ENCODE measurements around the gene LAPTM5. TPM values are rescaled to one million over a fixed set of nuclear protein-coding genes. Genes with fewer than 3 reads are reported as not detected.

The LAPTM5 gene
- total RNA-seq, 4 donors from 2014 or later, result 8.9 to 75.4 (median 40.4) TPM

- no peaks in the 10 kb centered on the region for H3K4me1 ChIP-seq
- 84 to 90% methylated on average over 3 to 6 of the region's 6 CpGs for WGBS, 2 donors (ENCODE audit: low coverage in 1 of 2)
- H3K4me3 ChIP-seq, result no peak overlapping the region
- TF ChIP-seq CTCF (IDR thresholded peaks at IDR 0.05), result no peak
- no peak for TF ChIP-seq EP300 (IDR thresholded peaks at IDR 0.05)
- TF ChIP-seq POLR2AphosphoS5 (IDR thresholded peaks at IDR 0.05), result no peak
- TF ChIP-seq POLR2A (IDR thresholded peaks at IDR 0.05), result no peak
- H3K27ac ChIP-seq, result no peak overlapping the region
- no peaks in the 10 kb centered on the region for H3K9me3 ChIP-seq
- H3K27me3 ChIP-seq, result peaks cover 7% of the 10 kb centered on the region
- H3K36me3 ChIP-seq, result peaks cover 0 to 5% of the 10 kb centered on the region in 2 donors
- ATAC-seq, result no peak
Observed at GRCh38 chr1:30735668-30736498, 21.7 kb downstream of the LAPTM5 start.

- H3K4me1 ChIP-seq, result peaks cover 0 to 4% (median 0%) of the 10 kb centered on the region in 3 donors
- H3K9me3 ChIP-seq, result no peaks in the 10 kb centered on the region
- WGBS, 2 donors (ENCODE audit: low coverage in 1 of 2), result 85% methylated on average over 5 of the region's 6 CpGs; no CpG with 5 or more reads in 1 of the 2 donors
- H3K27me3 ChIP-seq, result peaks cover 7% of the 10 kb centered on the region
- no peak overlapping the region for H3K4me3 ChIP-seq
- no peak overlapping the region for H3K27ac ChIP-seq
- H3K36me3 ChIP-seq, result peaks cover 0 to 5% of the 10 kb centered on the region in 2 donors
- no peak for ATAC-seq
- TF ChIP-seq POLR2A (IDR thresholded peaks at IDR 0.05), result no peak
- no peak for TF ChIP-seq CTCF (IDR thresholded peaks at IDR 0.05)
- no peak for TF ChIP-seq EP300 (IDR thresholded peaks at IDR 0.05)
- TF ChIP-seq POLR2AphosphoS5 (IDR thresholded peaks at IDR 0.05), result no peak
Observed at GRCh38 chr1:30735124-30735523, 22.4 kb downstream of the LAPTM5 start.

- Histone ChIP-seq H3K27me3 (peaks cover 7% of the 10 kb centered on the region), H3K27ac (no peak overlapping the region), H3K4me1 (peaks cover 0 to 8% (median 0%) of the 10 kb centered on the region in 3 donors), H3K36me3 (peaks cover 0 to 5% of the 10 kb centered on the region in 2 donors), H3K9me3 (no peaks in the 10 kb centered on the region), H3K4me3 (no peak overlapping the region)
- WGBS, 2 donors (ENCODE audit: low coverage in 1 of 2), result 92 to 94% methylated on average over 4 of the region's 4 CpGs
- ATAC-seq, result no peak
- TF ChIP-seq POLR2A (IDR thresholded peaks at IDR 0.05) (no peak), POLR2AphosphoS5 (IDR thresholded peaks at IDR 0.05) (no peak), EP300 (IDR thresholded peaks at IDR 0.05) (no peak), CTCF (IDR thresholded peaks at IDR 0.05) (no peak)
Observed at GRCh38 chr1:30734580-30734979, 23.0 kb downstream of the LAPTM5 start.

GRCh38 chr1:30734106-30734505 lies 23.5 kb downstream of the LAPTM5 start:
- TF ChIP-seq POLR2A (IDR thresholded peaks at IDR 0.05), result no peak
- H3K9me3 ChIP-seq, result no peaks in the 10 kb centered on the region
- ATAC-seq, result no peak
- no peak overlapping the region for H3K27ac ChIP-seq
- H3K4me1 ChIP-seq, result peaks cover 0 to 8% (median 0%) of the 10 kb centered on the region in 3 donors
- H3K36me3 ChIP-seq, result peaks cover 0 to 5% of the 10 kb centered on the region in 2 donors
- no peak overlapping the region for H3K4me3 ChIP-seq
- peaks cover 7% of the 10 kb centered on the region for H3K27me3 ChIP-seq
- 86 to 87% methylated on average over 2 to 4 of the region's 4 CpGs for WGBS, 2 donors (ENCODE audit: low coverage in 1 of 2)

- WGBS, 2 donors (ENCODE audit: low coverage in 1 of 2), result 53 to 65% methylated on average over 4 to 5 of the region's 8 CpGs
- Histone ChIP-seq H3K9me3 (no peaks in the 10 kb centered on the region), H3K4me1 (peaks cover 0 to 8% (median 0%) of the 10 kb centered on the region in 3 donors), H3K27me3 (peaks cover 7% of the 10 kb centered on the region), H3K4me3 (no peak overlapping the region), H3K27ac (no peak overlapping the region), H3K36me3 (peaks cover 0 to 5% of the 10 kb centered on the region in 2 donors)
- no peak for ATAC-seq
- TF ChIP-seq EP300 (IDR thresholded peaks at IDR 0.05), result no peak
Observed at GRCh38 chr1:30733493-30733892, 24.1 kb downstream of the LAPTM5 start.

Measured in gastroesophageal sphincter (tissue), 4 donors.